GM12865 (cell line): ENCODE measurements around the gene PLEKHM3.
"Not testable (repeated sequence)": the region's sequence is repeated elsewhere in the genome, so short reads cannot be mapped to it uniquely, and the experiment has no call there.

Experiments used
- DNase-seq: peaks from one replicate; pipeline ENCODE4 v3.0.0; 2010; ENCODE audit warnings: low read depth
- H3K4me3 ChIP-seq: 2 replicates; pipeline ENCODE4 v1.5.1; 2011; ENCODE audit warnings: mild to moderate bottlenecking, low read depth, low read length, control low read depth
- CTCF ChIP-seq: IDR thresholded peaks from 2 replicates; pipeline ENCODE4 v1.5.1; 2011; ENCODE audit warnings: low read length, control low read depth, low read depth, inconsistent platforms; ENCODE audit not compliant: insufficient read depth; ENCODE audit errors: missing control alignments

PLEKHM3 gene

DNA sequence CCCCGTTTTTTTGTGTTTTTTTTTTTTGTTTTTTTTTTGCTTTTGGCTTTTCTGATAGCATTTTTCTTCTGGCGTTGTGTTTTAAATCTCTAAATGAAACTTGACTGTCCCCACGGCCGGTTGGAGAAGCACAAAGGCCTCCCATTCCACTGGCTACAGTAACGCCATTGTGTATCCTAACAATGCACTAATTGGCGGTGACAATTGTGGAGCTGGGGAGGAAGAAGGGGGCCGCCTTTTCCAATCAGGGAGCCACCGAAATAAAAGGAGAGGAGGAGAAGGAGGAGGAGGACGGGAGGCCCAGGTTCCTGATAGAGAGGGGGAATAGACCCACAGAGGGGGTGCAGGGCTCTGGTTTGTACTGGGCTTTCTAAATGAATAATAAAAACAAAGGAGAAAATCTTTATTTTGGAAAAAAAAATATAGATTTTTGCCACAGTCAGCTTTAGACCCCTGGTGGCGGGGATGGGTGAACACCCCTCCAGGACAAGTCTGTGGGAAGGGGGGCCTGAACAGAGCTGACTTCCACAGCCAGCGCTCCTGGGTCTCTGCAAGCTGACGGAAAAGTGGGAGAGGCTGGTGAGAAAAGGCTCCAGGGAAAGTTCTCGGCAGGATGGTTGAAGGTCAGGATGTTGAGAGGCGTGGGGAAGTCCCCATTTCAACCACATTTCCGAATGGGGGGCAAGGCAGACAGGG lies 212.0 kb downstream of the PLEKHM3 start:
- H3K4me3 ChIP-seq, result no peak overlapping the region
- no peak for TF ChIP-seq CTCF
- no peak for DNase-seq

DNA sequence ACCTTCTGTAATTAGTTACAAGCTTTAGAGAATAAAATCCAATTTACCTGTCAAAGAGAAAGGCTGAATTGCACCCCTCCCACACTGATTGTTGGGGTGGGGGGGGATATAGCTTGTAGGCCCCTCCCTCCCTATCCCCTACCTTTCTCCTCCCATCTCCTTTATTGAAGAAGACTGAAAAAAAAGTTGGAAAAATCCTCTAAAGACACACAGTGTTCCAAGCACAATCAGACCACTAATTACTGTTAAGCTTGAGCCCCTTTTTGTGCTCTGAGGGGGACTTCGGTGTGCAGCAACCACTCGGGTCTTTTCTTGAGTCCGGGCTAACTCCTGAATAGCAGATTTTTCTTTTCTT lies 212.6 kb downstream of the PLEKHM3 start:
- H3K4me3 ChIP-seq, result no peak overlapping the region

GRCh38 chr2:207812058-207812725 lies 213.1 kb downstream of the PLEKHM3 start:
- TF ChIP-seq CTCF, result no peak
- DNase-seq, result no peak
- H3K4me3 ChIP-seq, result no peak overlapping the region

More for the DNA sequence above, 212.6 kb downstream of the PLEKHM3 start:
- no peak for TF ChIP-seq CTCF
- no peak for DNase-seq

- not testable (repeated sequence) for H3K4me3 ChIP-seq, DNase-seq
Measured at GRCh38 chr2:207811658-207812057, 213.7 kb downstream of the PLEKHM3 start.

DNA sequence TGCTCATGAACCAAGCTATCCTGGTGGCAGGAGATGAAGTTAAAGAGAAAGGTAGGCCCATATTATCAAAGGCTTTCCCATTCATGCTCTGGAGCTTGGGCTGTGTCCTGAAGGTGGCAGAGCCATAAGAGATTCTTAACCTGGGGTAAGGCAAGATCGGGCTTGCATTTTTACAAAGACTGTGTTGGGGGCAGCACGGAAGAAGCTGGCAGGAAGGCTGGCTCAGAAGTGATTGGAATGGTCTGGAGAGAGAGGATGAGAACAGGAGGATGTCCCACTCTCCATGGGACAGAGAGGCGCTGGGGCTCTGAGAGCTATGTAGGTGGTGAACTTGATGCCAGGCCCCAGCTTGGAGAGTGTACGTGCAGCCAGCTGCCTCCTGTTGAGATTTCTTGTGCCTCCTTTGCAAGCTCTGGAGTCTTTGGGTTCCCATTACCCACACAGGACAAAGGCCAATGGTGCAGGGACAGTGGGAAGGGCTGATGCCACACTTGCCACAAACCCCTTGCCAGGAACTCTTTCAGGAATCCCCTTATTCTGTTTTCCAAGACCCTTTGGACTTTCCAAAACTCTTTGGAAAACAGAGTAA lies 215.0 kb downstream of the PLEKHM3 start:
- DNase-seq, result no peak
- TF ChIP-seq CTCF, result no peak
- no peak overlapping the region for H3K4me3 ChIP-seq

DNA sequence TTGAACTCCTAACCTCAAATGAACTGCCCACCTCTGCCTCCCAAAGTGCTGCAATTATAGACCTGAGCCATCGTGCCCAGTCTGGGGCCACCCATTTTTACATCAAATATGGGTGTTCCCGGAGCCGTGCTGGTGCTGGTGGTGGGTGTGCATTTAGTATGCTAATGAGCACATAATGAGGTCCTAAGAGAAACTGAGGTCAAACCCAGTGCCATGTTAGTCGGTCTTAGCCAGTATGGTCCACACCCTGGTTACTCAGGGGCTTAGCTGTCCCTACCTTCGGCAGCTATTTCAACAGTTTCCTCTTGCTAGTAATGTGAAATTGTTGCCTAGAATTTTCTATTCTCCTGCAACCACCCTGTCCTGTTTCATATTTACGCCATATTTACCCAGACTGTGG lies 217.2 kb downstream of the PLEKHM3 start:
- no peak overlapping the region for H3K4me3 ChIP-seq
- TF ChIP-seq CTCF, result no peak
- no peak for DNase-seq

DNA sequence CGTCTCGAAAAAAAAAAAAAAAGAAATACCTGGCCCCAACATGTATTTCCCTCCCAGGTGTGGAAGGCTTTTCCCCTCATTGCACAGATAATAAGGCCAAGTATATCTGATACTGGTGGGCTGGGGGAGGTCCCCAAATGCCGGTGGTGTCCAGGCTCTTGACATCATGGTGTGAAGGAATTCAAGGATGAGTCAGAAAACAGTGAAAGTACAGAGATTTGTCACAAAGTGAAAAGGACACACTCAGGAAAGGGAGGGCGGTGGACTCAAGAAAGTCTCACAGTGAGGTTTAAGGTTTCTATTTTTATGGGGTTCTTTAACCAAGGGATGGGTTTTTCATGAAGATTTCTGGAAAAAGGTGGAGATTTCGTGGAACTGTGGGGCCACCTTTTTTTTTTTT lies 217.8 kb downstream of the PLEKHM3 start:
- H3K4me3 ChIP-seq, result no peak overlapping the region
- DNase-seq, result peak; percentile 82
- no peak for TF ChIP-seq CTCF
